ENCODE data around the gene ATR.

Gene ATR

DNA sequence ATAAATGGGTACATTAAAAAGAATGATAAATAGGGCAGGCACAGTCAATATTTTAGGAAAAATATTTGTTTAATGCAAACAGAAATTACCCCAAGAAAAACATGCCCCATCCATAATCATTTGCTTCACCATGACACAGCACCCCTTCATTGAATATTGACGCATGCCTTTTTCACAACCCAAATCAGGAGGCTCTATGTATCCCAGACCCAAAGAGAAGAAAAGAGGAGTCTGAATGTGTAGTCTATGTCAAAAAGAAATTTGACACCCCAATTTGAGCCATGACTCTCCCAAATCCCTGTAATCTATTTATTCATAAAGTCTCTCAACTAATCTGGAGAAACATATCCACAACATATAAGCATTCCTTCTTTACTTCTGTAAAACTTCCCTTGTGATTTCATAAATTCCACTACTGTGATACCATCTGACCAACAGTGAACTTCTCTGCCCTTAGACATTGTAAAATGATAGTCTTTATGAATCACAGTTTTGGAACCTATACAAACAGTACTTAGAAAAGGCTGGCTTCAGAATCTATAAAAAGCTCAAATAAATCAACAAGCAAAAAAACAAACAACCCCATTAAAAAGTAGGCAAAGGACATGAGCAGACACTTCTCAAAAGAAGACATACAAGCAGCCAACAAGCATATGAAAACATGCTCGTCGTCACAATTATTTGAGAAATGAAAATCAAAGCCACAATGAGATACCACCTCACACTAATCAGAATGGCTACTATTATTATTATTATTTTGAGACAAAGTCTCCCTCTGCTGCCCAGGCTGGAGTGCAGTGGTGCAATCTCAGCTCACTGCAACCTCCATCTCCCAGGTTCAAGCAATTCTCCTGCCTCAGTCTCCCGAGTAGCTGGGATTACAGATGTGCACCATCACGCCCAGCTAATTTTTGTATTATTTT lies 77.3 kb downstream of the ATR start:
- Histone ChIP-seq H2AFZ (ENCODE audit: low read length) (no peak overlapping the region), H3K4me3 (ENCODE audit: low read length, poor library complexity, severe bottlenecking) (no peak overlapping the region), H3K9me3 (ENCODE audit: insufficient read depth, low read depth, low read length) (no peaks in the 10 kb centered on the region), H3K9me2 (replicated peaks; ENCODE audit: low read depth, low read length) (no peaks in the 10 kb centered on the region), H3K4me2 (ENCODE audit: low read depth, low read length, poor library complexity, severe bottlenecking) (no peak overlapping the region), H3K9ac (ENCODE audit: low read depth, low read length, poor library complexity, severe bottlenecking) (no peak overlapping the region), H3K36me3 (ENCODE audit: insufficient read depth, low read length) (peaks cover 15% of the 10 kb centered on the region; the same call in 1 of the 2 replicates), H3F3A (ENCODE audit: low read depth) (no peaks in the 10 kb centered on the region), H3K27me3 (ENCODE audit: insufficient read depth, low read length, poor library complexity, severe bottlenecking) (no peaks in the 10 kb centered on the region), H3K4me1 (ENCODE audit: insufficient read depth, low read length, poor library complexity, severe bottlenecking) (no peaks in the 10 kb centered on the region), H4K20me1 (ENCODE audit: insufficient read depth, low read length, poor library complexity, severe bottlenecking) (no peaks in the 10 kb centered on the region), H3K79me2 (ENCODE audit: insufficient read depth, low read length) (no peaks in the 10 kb centered on the region)
- TF ChIP-seq EZH2phosphoT487 (IDR thresholded peaks at IDR 0.05; ENCODE audit: borderline replicate concordance): no peak
- no peak for TF ChIP-seq CTCF (conservative IDR thresholded peaks at IDR 0.05; ENCODE audit: low read length)

DNA sequence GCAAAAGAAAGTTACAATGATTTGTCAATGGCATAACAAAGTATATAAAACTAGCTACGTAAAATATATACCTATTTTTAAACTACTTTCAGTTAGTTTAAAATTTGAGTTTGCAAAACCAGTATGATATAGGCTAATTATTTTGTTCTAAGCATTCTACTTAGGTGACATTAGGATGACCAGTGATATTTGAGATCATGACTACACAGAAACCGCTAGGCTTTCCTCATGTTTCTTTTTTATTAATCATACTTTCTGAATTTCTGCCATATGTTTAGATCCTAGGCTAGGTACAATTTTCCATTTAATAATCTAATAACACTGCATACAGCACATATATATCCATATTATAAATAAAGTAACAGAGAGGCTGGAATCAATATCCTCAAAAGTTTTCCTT lies 78.3 kb downstream of the ATR start:
- TF ChIP-seq EZH2phosphoT487 (IDR thresholded peaks at IDR 0.05; ENCODE audit: borderline replicate concordance) (no peak), CTCF (conservative IDR thresholded peaks at IDR 0.05; ENCODE audit: low read length) (no peak)
- Histone ChIP-seq H3K9me2 (replicated peaks; ENCODE audit: low read depth, low read length) (no peaks in the 10 kb centered on the region), H3K79me2 (ENCODE audit: insufficient read depth, low read length) (no peaks in the 10 kb centered on the region), H3K9ac (ENCODE audit: low read depth, low read length, poor library complexity, severe bottlenecking) (no peak overlapping the region), H4K20me1 (ENCODE audit: insufficient read depth, low read length, poor library complexity, severe bottlenecking) (no peaks in the 10 kb centered on the region), H3K36me3 (ENCODE audit: insufficient read depth, low read length) (peaks cover 19% of the 10 kb centered on the region; the same call in 1 of the 2 replicates), H3K4me1 (ENCODE audit: insufficient read depth, low read length, poor library complexity, severe bottlenecking) (no peaks in the 10 kb centered on the region), H3F3A (ENCODE audit: low read depth) (no peaks in the 10 kb centered on the region), H3K4me3 (ENCODE audit: low read length, poor library complexity, severe bottlenecking) (no peak overlapping the region), H3K27me3 (ENCODE audit: insufficient read depth, low read length, poor library complexity, severe bottlenecking) (no peaks in the 10 kb centered on the region), H2AFZ (ENCODE audit: low read length) (no peak overlapping the region), H3K4me2 (ENCODE audit: low read depth, low read length, poor library complexity, severe bottlenecking) (no peak overlapping the region), H3K9me3 (ENCODE audit: insufficient read depth, low read depth, low read length) (no peaks in the 10 kb centered on the region)

DNA sequence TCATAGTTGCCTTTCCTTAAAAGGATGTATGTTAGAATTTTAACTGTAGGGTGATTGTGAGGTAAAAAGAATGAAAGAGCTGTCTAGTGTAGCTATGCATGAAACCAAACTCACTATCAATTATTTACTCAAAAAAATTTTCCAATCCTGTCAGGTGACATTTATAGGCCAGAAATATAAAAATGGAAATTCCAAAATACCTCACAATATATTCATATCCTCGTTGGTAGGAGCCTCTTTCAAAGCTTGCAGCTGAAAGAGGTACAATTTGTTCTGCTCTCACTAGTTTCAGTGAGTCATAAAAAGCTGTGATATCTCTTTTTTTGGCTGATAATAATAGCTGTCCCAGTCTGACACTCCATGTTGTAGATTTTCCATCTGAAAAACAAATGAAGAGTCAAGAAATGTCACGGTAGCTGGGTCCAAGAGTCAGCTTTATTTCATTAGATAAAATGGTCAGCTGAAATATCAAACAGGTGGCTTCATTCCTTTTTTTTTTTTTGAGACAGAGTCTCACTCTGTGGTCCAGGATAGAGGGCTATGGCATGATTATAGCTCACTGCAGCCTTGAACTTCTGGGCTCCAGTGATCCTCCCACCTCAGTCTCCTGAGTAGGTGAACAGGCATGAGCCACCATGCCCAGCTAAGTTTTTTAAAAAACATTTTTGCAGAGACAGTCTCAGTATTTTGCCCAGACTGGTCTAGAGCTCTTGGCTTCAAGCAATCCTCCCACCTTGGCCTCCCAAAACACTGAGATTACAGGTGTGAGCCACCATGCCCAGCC lies 79.9 kb downstream of the ATR start:
- no peak overlapping the region for H3K4me2 ChIP-seq (ENCODE audit: low read depth, low read length, poor library complexity, severe bottlenecking)
- no peaks in the 10 kb centered on the region for H3K4me1 ChIP-seq (ENCODE audit: insufficient read depth, low read length, poor library complexity, severe bottlenecking)
- H3K9ac ChIP-seq (ENCODE audit: low read depth, low read length, poor library complexity, severe bottlenecking): no peak overlapping the region
- H2AFZ ChIP-seq (ENCODE audit: low read length): no peak overlapping the region
- H3F3A ChIP-seq (ENCODE audit: low read depth): no peaks in the 10 kb centered on the region
- no peaks in the 10 kb centered on the region for H4K20me1 ChIP-seq (ENCODE audit: insufficient read depth, low read length, poor library complexity, severe bottlenecking)
- no peak overlapping the region for H3K4me3 ChIP-seq (ENCODE audit: low read length, poor library complexity, severe bottlenecking)
- no peak for TF ChIP-seq EZH2phosphoT487 (IDR thresholded peaks at IDR 0.05; ENCODE audit: borderline replicate concordance)
- TF ChIP-seq CTCF (conservative IDR thresholded peaks at IDR 0.05; ENCODE audit: low read length): no peak
- H3K79me2 ChIP-seq (ENCODE audit: insufficient read depth, low read length): no peaks in the 10 kb centered on the region
- H3K36me3 ChIP-seq (ENCODE audit: insufficient read depth, low read length): peaks cover 19% of the 10 kb centered on the region; the same call in 1 of the 2 replicates
- H3K27me3 ChIP-seq (ENCODE audit: insufficient read depth, low read length, poor library complexity, severe bottlenecking): no peaks in the 10 kb centered on the region
- no peaks in the 10 kb centered on the region for H3K9me3 ChIP-seq (ENCODE audit: insufficient read depth, low read depth, low read length)
- no peaks in the 10 kb centered on the region for H3K9me2 ChIP-seq (replicated peaks; ENCODE audit: low read depth, low read length)
